Mammary microvascular endothelial cell (primary cell): ENCODE measurements around the gene SUCNR1. TPM values are rescaled to one million over a fixed set of nuclear protein-coding genes. Genes with fewer than 3 reads are reported as not detected.

ENCODE experiments used
- total RNA-seq: library from RNA; depleted of rRNA; stranded (reverse); fragments of >200 nt; gene quantifications from 2 replicates; pipeline ENCODE4 v1.2.3, GENCODE V29; 2015

SUCNR1 gene
- total RNA-seq, result not detected in 2 replicates

DNA sequence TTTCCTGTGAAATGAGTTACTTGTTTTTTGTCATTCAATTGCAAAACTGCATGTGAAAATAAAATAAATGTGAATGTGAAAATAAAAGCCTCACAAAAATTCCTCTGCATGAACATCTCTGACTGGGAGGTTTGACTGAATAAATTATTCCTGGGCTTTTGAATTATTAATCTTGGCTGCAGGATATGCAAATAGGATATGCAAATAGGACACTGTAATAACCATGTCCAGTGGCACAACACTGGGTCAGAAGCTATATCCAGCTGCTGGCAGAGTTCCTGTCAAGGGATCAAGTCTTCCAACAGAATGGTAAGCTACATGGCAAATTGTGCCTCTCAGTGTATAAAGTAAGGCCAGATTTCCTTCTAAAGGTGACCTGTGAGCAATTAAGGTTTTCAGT is at the start of gene SUCNR1:
SUCNR1 (plus strand) TSS at position 246 of the 400 bp plus-strand sequence. CDS start 6,250 bp downstream, outside the sequence.

Other genes starting within 250 kb of the SUCNR1 start
- gene AADACL2, start 139.7 kb upstream of the SUCNR1 start, total RNA-seq, result not detected in 2 replicates
- gene AADAC, start 59.5 kb upstream of the SUCNR1 start, total RNA-seq, result 0.39 and 0.87 TPM in 2 replicates